Activated CD4-positive, alpha-beta T cell treated with anti-CD3 and anti-CD28 coated beads, Interleukin-10, Interleukin-2, amounts not matched to agents 100 ng/mL and 50 ng/mL, durations not matched to agents 16 hours and 8 hours (primary cell): ENCODE data around the gene RTKN.
A peak's percentile ranks its signal among the peaks of the same experiment; 100 is the strongest.

Experiments used
- DNase-seq: peaks from one replicate; pipeline ENCODE4 v3.0.0-alpha.2; 2020

Gene RTKN

GRCh38 chr2:74415762-74416395 lies 25.9 kb downstream of the RTKN start:
- no peak for DNase-seq

GRCh38 chr2:74414881-74415761 lies 26.6 kb downstream of the RTKN start:
- no peak for DNase-seq

- no peak for DNase-seq
Observed at GRCh38 chr2:74414441-74414840, 27.3 kb downstream of the RTKN start.

- DNase-seq: no peak
Observed at GRCh38 chr2:74413001-74413698, 28.6 kb downstream of the RTKN start.

GRCh38 chr2:74407682-74408081 lies 34.1 kb downstream of the RTKN start:
- no peak for DNase-seq

GRCh38 chr2:74406035-74406434 lies 35.7 kb downstream of the RTKN start:
- DNase-seq: no peak

GRCh38 chr2:74401891-74402290 lies 39.8 kb downstream of the RTKN start:
- DNase-seq: no peak

GRCh38 chr2:74399785-74400184 lies 42.0 kb downstream of the RTKN start:
- DNase-seq: peak; percentile 47

GRCh38 chr2:74396149-74396548 lies 45.6 kb downstream of the RTKN start:
- DNase-seq: no peak

- no peak for DNase-seq
Observed at GRCh38 chr2:74393525-74393924, 48.2 kb downstream of the RTKN start.

GRCh38 chr2:74392449-74392743 lies 49.3 kb downstream of the RTKN start:
- no peak for DNase-seq

- DNase-seq: peak; percentile 96
Observed at GRCh38 chr2:74391580-74392448, 49.9 kb downstream of the RTKN start.

GRCh38 chr2:74391209-74391579 lies 50.5 kb downstream of the RTKN start:
- peak; percentile 28 for DNase-seq

GRCh38 chr2:74390606-74391005 lies 51.1 kb downstream of the RTKN start:
- DNase-seq: no peak

GRCh38 chr2:74387346-74387745 lies 54.4 kb downstream of the RTKN start:
- peak; percentile 63 for DNase-seq

GRCh38 chr2:74385396-74385795 lies 56.3 kb downstream of the RTKN start:
- DNase-seq: no peak

GRCh38 chr2:74384051-74384450 lies 57.7 kb downstream of the RTKN start:
- no peak for DNase-seq

- DNase-seq: no peak
Observed at GRCh38 chr2:74383254-74383653, 58.5 kb downstream of the RTKN start.

- DNase-seq: no peak
Observed at GRCh38 chr2:74381751-74382150, 60.0 kb downstream of the RTKN start.

GRCh38 chr2:74379851-74380789 lies 61.6 kb downstream of the RTKN start, which contains the start of gene DCTN1:
TSS of gene DCTN1 (minus strand) at chr2:74380311. CDS start at chr2:74380037, 274 bp downstream.
- DNase-seq: peak; percentile 19

- no peak for DNase-seq
Observed at GRCh38 chr2:74378007-74378406, 63.7 kb downstream of the RTKN start.

GRCh38 chr2:74375838-74376237 lies 65.9 kb downstream of the RTKN start:
- no peak for DNase-seq
